Ramos (cell line): Measurements from ENCODE around the gene LMAN1L.

ENCODE experiments used
- in situ Hi-C: fragments of 300-500 bp; cut with MboI; formaldehyde crosslinking; loops from one replicate; pipeline ENCODE4 v1.14.3; 2022; ENCODE audit warnings: low sequenced_read_pairs; ENCODE audit not compliant: unreplicated experiment

Gene LMAN1L

DNA sequence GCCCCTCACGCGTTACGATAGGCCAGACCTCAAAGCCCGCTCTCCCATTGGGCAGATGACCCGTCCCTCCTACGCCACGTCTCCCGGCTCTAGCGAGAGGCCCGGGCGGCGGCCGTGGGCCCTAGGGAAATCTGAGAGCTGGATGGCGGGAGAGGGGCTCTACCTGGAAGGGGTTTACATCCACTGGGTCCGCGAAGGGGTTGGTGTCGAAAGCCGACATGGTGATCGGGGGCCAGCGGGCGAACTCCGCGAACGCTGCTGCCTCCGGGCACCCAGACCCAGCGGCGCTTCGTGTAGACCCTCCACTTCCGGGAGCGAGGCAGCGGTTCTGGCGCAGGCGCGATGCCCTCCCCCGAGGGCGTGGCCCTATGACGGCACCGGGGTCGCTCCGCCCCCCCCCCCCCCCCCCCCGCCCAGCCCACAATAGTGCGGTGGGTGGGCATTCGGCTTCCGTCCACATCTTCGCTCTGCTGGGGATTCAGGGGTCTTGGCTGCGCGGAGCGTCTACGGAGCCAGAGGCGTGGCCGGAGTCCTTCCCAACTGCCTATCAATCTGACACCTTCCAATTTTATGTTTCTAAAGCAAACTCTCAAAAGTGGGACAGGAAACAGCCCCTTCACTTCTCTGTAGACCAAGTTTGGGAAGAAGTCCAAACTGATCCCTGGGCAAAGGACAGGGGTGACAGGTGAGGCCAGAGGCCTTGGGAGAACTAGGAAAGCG is 60.6 kb downstream of the LMAN1L start, which contains the start of gene SCAMP2:
Gene SCAMP2, minus strand, starts transcription at position 330 of the 720 bp plus-strand sequence. Its CDS starts 110 bp downstream, at position 220.
- in situ Hi-C loops: no loop called here

- in situ Hi-C loops: no loop called here
Observed at GRCh38 chr15:74873756-74874424, 61.3 kb downstream of the LMAN1L start.
